ENCODE results near the gene HNRNPUL1. TPM values are rescaled to one million over a fixed set of nuclear protein-coding genes. Genes with fewer than 3 reads are reported as not detected.

The HNRNPUL1 gene
- total RNA-seq, 1 experiment from 2014 or later: 201 TPM

DNA sequence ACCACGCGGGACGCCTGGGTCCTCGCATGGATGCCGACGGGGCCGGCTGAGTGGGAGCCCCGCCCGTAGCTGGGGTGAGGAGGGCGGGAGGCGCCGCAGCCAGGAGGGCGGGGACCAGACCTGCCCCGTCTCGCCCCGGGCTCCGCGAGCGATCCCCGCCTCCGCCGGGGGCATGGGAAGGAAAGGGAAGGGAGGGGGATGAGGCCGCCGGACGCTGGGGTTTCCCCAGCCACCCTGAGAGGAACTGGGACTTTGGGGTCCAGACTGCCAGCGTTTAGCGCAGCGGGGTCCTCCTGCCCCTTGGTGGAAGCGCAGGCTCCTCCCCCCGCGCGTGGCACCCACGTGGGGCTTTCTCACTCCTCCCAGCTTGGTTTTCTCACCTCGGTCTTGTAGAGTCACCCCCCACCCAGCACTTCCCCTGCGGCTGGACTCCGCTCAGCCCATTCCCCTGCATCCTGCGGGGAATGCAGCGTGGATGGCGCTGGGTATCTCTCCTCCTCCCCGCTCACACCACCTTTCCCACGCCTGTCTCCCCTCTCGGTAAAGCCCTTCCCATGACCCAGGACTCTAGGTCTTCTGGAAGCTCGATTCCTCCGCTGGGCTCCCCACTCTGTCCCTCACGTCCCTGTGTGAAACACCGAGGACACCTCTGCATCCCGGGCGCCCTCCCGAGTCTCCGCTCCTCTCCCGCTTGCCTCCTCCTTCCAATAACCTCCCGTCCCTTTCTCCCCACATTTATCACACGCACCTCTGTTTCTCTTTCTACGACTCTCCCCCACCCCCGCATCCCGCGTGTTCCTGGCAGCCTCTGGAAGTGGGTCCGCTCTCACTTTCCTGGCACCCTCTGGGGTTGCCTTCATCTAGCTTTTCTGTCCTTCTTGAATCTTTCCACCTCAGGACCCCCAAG, 87.4 kb downstream of the HNRNPUL1 start:
- intact Hi-C loops (cut with micrococcal nuclease): loop anchor here (2.0 kb wide), 1 partner anchor 41 kb away; the partner anchor contains the start of gene CCDC97
- Histone ChIP-seq H3K4me3 (replicated peaks in 1 of 2; ENCODE audit: low read depth in 1 of 2, low read length in 2 of 2) (peak overlapping the region; percentile 79 to 87), H2AFZ (ENCODE audit: low read depth, low read length, poor library complexity, severe bottlenecking) (no peak overlapping the region), H3K9ac (ENCODE audit: low read length) (peak overlapping the region; percentile 83), H4K20me1 (ENCODE audit: insufficient read depth) (no peaks in the 10 kb centered on the region), H3K9me2 (ENCODE audit: insufficient read depth) (no peaks in the 10 kb centered on the region), H3K27me3 (ENCODE audit: insufficient read depth, low read length) (no peaks in the 10 kb centered on the region), H3K9me3 (ENCODE audit: control insufficient read depth in 1 of 2, insufficient read depth in 1 of 2, low read depth in 1 of 2, low read length in 2 of 2) (no peaks in the 10 kb centered on the region), H3K27ac (ENCODE audit: low read depth, low read length) (peak overlapping the region; percentile 89; the same call in 1 of the 2 replicates), H3K4me1 (ENCODE audit: control insufficient read depth in 1 of 2, insufficient read depth in 2 of 2, low read length in 2 of 2) (peaks cover 11 to 29% of the 10 kb centered on the region in 2 experiments; a peak in 3 of 4 replicates), H3K4me2 (ENCODE audit: low read length) (peak overlapping the region; percentile 95), H3K36me3 (ENCODE audit: control insufficient read depth in 1 of 2, insufficient read depth in 2 of 2, low read length in 2 of 2) (peaks cover 0 to 6% of the 10 kb centered on the region in 2 experiments; a peak in 1 of 4 replicates), H3K79me2 (ENCODE audit: insufficient read depth, low read length) (peaks cover 42% of the 10 kb centered on the region)
- no TSS peak for BruUV-seq (replicated peaks)
- ChIA-PET CTCF (interaction anchor here (1.0 to 5.6 kb wide), 4 partner anchors 13 to 219 kb away, joined by 3 to 54 read pairs (median 4); partner anchors contain the start of genes B9D2 and HNRNPUL1), POLR2A (interaction anchor here (0.9 to 2.1 kb wide), 2 partner anchors 12 to 14 kb away, joined by 4 to 13 read pairs; partner anchors contain the start of gene B9D2), RAD21 (ENCODE audit: low non-redundant PET in 1 of 2, low total read pairs in 2 of 2, uncharacterized antibody in 2 of 2, unreplicated experiment in 2 of 2) (interaction anchor here in 1 of 2 experiments (1.2 kb wide), 1 partner anchor 13 kb away, joined by 4 read pairs; the partner anchor contains the start of gene B9D2)
- no peak for TF ChIP-seq ATF3 (IDR thresholded peaks at IDR 0.05)
- TF ChIP-seq EGR1 (IDR thresholded peaks at IDR 0.05; ENCODE audit: low read depth): peak; percentile 69
- no peak for TF ChIP-seq POLR2A (IDR thresholded peaks at IDR 0.05; ENCODE audit: borderline replicate concordance, extremely low read depth, insufficient read depth, insufficient read length)
- TF ChIP-seq CBX3 (IDR thresholded peaks at IDR 0.05; ENCODE audit: low read depth): no peak
- TF ChIP-seq, protein P1, sequence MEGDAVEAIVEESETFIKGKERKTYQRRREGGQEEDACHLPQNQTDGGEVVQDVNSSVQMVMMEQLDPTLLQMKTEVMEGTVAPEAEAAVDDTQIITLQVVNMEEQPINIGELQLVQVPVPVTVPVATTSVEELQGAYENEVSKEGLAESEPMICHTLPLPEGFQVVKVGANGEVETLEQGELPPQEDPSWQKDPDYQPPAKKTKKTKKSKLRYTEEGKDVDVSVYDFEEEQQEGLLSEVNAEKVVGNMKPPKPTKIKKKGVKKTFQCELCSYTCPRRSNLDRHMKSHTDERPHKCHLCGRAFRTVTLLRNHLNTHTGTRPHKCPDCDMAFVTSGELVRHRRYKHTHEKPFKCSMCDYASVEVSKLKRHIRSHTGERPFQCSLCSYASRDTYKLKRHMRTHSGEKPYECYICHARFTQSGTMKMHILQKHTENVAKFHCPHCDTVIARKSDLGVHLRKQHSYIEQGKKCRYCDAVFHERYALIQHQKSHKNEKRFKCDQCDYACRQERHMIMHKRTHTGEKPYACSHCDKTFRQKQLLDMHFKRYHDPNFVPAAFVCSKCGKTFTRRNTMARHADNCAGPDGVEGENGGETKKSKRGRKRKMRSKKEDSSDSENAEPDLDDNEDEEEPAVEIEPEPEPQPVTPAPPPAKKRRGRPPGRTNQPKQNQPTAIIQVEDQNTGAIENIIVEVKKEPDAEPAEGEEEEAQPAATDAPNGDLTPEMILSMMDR (IDR thresholded peaks at IDR 0.05 in 2 of 3, conservative IDR thresholded peaks at IDR 0.05 in 1 of 3; ENCODE audit: borderline replicate concordance in 1 of 3, insufficient read depth in 1 of 3, low read depth in 2 of 3, low read length in 2 of 3): no peak
- TF ChIP-seq POLR2AphosphoS5 (IDR thresholded peaks at IDR 0.05; ENCODE audit: low read depth, low read length): peak; percentile 60
- TF ChIP-seq ZNF274 (IDR thresholded peaks at IDR 0.05; ENCODE audit: low read depth, low read length): no peak
- TF ChIP-seq, protein P2, sequence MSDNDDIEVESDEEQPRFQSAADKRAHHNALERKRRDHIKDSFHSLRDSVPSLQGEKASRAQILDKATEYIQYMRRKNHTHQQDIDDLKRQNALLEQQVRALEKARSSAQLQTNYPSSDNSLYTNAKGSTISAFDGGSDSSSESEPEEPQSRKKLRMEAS (IDR thresholded peaks at IDR 0.05): peak; percentile 50; the same call in 1 of the 2 replicates
- no peak for TF ChIP-seq ELF1 (IDR thresholded peaks at IDR 0.05; ENCODE audit: borderline replicate concordance, low read depth)
- ATAC-seq (peak; percentile 67), DNase-seq (ENCODE audit: low read depth, low spot score) (no peak)

All from HCT116 (cell line).